Measurements from ENCODE around the gene CFAP74. TPM values are rescaled to one million over a fixed set of nuclear protein-coding genes. Genes with fewer than 3 reads are reported as not detected.
A peak's percentile ranks its signal among the peaks of the same experiment; 100 is the strongest.

CFAP74 gene
- total RNA-seq, 4 donors from 2014 or later = not detected

GRCh38 chr1:1943834-1944570 lies 59.6 kb downstream of the CFAP74 start:
- in situ Hi-C loops (cut with MboI; ENCODE audit: low sequenced_read_pairs in 4 of 4) = loop anchor here in 1 of 4 donors (10.0 kb wide), 1 partner anchor 101 kb away; no protein-coding TSS in a partner anchor
- no peak for DNase-seq
- Histone ChIP-seq H3K4me1 (peaks cover 0 to 3% of the 10 kb centered on the region in 2 donors), H3K4me3 (no peak overlapping the region), H3K27me3 (peaks cover 8 to 14% (median 12%) of the 10 kb centered on the region in 3 donors), H3K9me3 (no peaks in the 10 kb centered on the region), H3K27ac (no peak overlapping the region), H3K36me3 (no peaks in the 10 kb centered on the region)
- TF ChIP-seq POLR2A (IDR thresholded peaks at IDR 0.05) (no peak), CTCF (IDR thresholded peaks at IDR 0.05 in 4 of 5, conservative IDR thresholded peaks at IDR 0.05 in 1 of 5) (peak; percentile 54 to 92 (median 78))
- no peak for ATAC-seq
- intact Hi-C loops (cut with DNase I; ENCODE audit: low total_unique reads) = loop anchor here (1.0 kb wide), 1 partner anchor 100 kb away; no protein-coding TSS in a partner anchor

GRCh38 chr1:1942753-1943656 lies 60.6 kb downstream of the CFAP74 start:
- Histone ChIP-seq H3K27ac (no peak overlapping the region), H3K4me3 (no peak overlapping the region), H3K4me1 (peaks cover 0 to 3% of the 10 kb centered on the region in 2 donors), H3K9me3 (no peaks in the 10 kb centered on the region), H3K36me3 (no peaks in the 10 kb centered on the region), H3K27me3 (peaks cover 8 to 17% (median 12%) of the 10 kb centered on the region in 3 donors)
- TF ChIP-seq CTCF (IDR thresholded peaks at IDR 0.05 in 4 of 5, conservative IDR thresholded peaks at IDR 0.05 in 1 of 5) (no peak), POLR2A (IDR thresholded peaks at IDR 0.05) (no peak)
- intact Hi-C loops (cut with DNase I; ENCODE audit: low total_unique reads) = no loop called here
- in situ Hi-C loops (cut with MboI; ENCODE audit: low sequenced_read_pairs in 4 of 4) = loop anchor here in 1 of 4 donors (10.0 kb wide), 1 partner anchor 102 kb away; no protein-coding TSS in a partner anchor
- no peak for DNase-seq
- ATAC-seq = no peak

GRCh38 chr1:1941868-1942752 lies 61.5 kb downstream of the CFAP74 start:
- peaks cover 0 to 3% of the 10 kb centered on the region in 2 donors for H3K4me1 ChIP-seq
- no peak overlapping the region for H3K4me3 ChIP-seq
- H3K27me3 ChIP-seq = peaks cover 8 to 17% (median 8%) of the 10 kb centered on the region in 3 donors
- no peak for ATAC-seq
- intact Hi-C loops (cut with DNase I; ENCODE audit: low total_unique reads) = no loop called here
- no peaks in the 10 kb centered on the region for H3K9me3 ChIP-seq
- H3K27ac ChIP-seq = no peak overlapping the region
- no peak for DNase-seq
- in situ Hi-C loops (cut with MboI; ENCODE audit: low sequenced_read_pairs in 4 of 4) = loop anchor here in 1 of 4 donors (10.0 kb wide), 1 partner anchor 103 kb away; no protein-coding TSS in a partner anchor
- TF ChIP-seq CTCF (IDR thresholded peaks at IDR 0.05 in 4 of 5, conservative IDR thresholded peaks at IDR 0.05 in 1 of 5) = no peak
- TF ChIP-seq POLR2A (IDR thresholded peaks at IDR 0.05) = no peak
- H3K36me3 ChIP-seq = no peaks in the 10 kb centered on the region

GRCh38 chr1:1941211-1941841 lies 62.3 kb downstream of the CFAP74 start:
- TF ChIP-seq POLR2A (IDR thresholded peaks at IDR 0.05) = no peak
- TF ChIP-seq CTCF (IDR thresholded peaks at IDR 0.05 in 4 of 5, conservative IDR thresholded peaks at IDR 0.05 in 1 of 5) = no peak
- no peaks in the 10 kb centered on the region for H3K9me3 ChIP-seq
- DNase-seq = no peak
- H3K4me3 ChIP-seq = no peak overlapping the region
- peaks cover 6 to 17% (median 8%) of the 10 kb centered on the region in 3 donors for H3K27me3 ChIP-seq
- intact Hi-C loops (cut with DNase I; ENCODE audit: low total_unique reads) = no loop called here
- ATAC-seq = no peak
- H3K27ac ChIP-seq = no peak overlapping the region
- in situ Hi-C loops (cut with MboI; ENCODE audit: low sequenced_read_pairs in 4 of 4) = loop anchor here in 1 of 4 donors (10.0 kb wide), 1 partner anchor 103 kb away; no protein-coding TSS in a partner anchor
- no peaks in the 10 kb centered on the region for H3K36me3 ChIP-seq
- peaks cover 0 to 3% of the 10 kb centered on the region in 2 donors for H3K4me1 ChIP-seq
